Thymus (tissue), 11 donors: ENCODE data around the gene TMEM248. TPM values are rescaled to one million over a fixed set of nuclear protein-coding genes. Genes with fewer than 3 reads are reported as not detected.
"Not testable (repeated sequence)": the region's sequence is repeated elsewhere in the genome, so short reads cannot be mapped to it uniquely, and the experiment has no call there.

Experiments used
- DNase-seq, 9 donors: peaks; one replicate each; pipeline ENCODE4 v3.0.0-alpha.2; 2013; ENCODE audit warnings: low spot score in 9 of 9, low read depth in 6 of 9, missing footprints in 1 of 9
- H3K27ac ChIP-seq, 2 donors: one replicate each; pipeline ENCODE4 v1.5.1; 2013; ENCODE audit warnings: control low read depth in 1 of 2, low read depth in 1 of 2, low read length in 1 of 2, mild to moderate bottlenecking in 1 of 2, moderate library complexity in 1 of 2
- H3K27me3 ChIP-seq, 2 donors: one replicate each; pipeline ENCODE4 v1.5.1; 2013; ENCODE audit warnings: low read length in 1 of 2; ENCODE audit not compliant: control insufficient read depth in 2 of 2, insufficient read depth in 1 of 2
- H3K36me3 ChIP-seq, 2 donors: one replicate each; pipeline ENCODE4 v1.5.1; 2013; ENCODE audit warnings: low read length in 1 of 2, mild to moderate bottlenecking in 1 of 2, moderate library complexity in 1 of 2; ENCODE audit not compliant: control insufficient read depth in 2 of 2, insufficient read depth in 2 of 2
- H3K4me1 ChIP-seq, 2 donors: one replicate each; pipeline ENCODE4 v1.5.1; 2013; ENCODE audit warnings: low read length in 2 of 2; ENCODE audit not compliant: control insufficient read depth in 2 of 2, insufficient read depth in 2 of 2
- H3K4me3 ChIP-seq, 2 donors: one replicate each; pipeline ENCODE4 v1.5.1; 2013; ENCODE audit warnings: low read length in 2 of 2, control low read depth in 1 of 2, mild to moderate bottlenecking in 1 of 2
- H3K9me3 ChIP-seq, 2 donors: one replicate each; pipeline ENCODE4 v1.5.1; 2013; ENCODE audit warnings: low read length in 1 of 2, mild to moderate bottlenecking in 1 of 2; ENCODE audit not compliant: control insufficient read depth in 2 of 2, insufficient read depth in 1 of 2
- WGBS: extraction: QIAGEN DNeasy Blood & Tissue Kit; methylation state at CpG from one replicate; pipeline ENCODE4 v1.1.7; 2013; 5-methylcytosine and 5-hydroxymethylcytosine counted together
- polyA plus RNA-seq: library from polyadenylated mRNA; stranded (reverse); fragments of 200-250 nt; gene quantifications from one replicate; pipeline ENCODE4 v1.2.3, GENCODE V29; 2013
- total RNA-seq: library from RNA; stranded (reverse); fragments of 120-200 nt; gene quantifications from one replicate; pipeline ENCODE4 v1.2.4, GENCODE V29; 2013
- donor health status: healthy.

Gene TMEM248
- total and polyA plus RNA-seq, 2 donors: 36.2 to 46.8 TPM

GRCh38 chr7:66969001-66969400, 48.0 kb downstream of the TMEM248 start:
- H3K9me3 ChIP-seq, H3K27me3 ChIP-seq, H3K36me3 ChIP-seq, H3K27ac ChIP-seq, H3K4me3 ChIP-seq, DNase-seq, H3K4me1 ChIP-seq: not testable (repeated sequence)
- WGBS: 99% methylated on average over 5 of the region's 5 CpGs

DNA sequence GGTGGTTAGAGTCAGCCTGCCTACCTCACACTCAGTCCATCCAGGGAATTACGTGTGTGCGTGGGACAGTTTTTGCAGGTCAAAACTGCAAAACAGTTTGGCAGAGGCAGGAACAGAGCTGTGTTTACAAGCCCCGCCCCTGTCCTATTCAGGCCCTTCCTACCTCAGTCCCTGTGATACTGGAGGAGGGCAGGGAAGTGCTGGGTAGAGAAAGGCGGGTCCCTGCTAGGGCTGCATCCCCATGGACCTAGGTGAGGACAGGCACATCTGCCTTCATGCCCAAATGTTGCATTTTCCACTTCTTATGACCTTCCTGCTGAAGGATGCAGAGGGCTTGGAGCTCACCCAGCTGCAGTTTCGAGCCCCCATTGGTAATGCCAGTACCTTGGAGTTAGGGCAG, 49.3 kb downstream of the TMEM248 start:
- no peaks in the 10 kb centered on the region for H3K4me1 ChIP-seq
- no peaks in the 10 kb centered on the region for H3K27me3 ChIP-seq
- H3K9me3 ChIP-seq: no peaks in the 10 kb centered on the region
- H3K27ac ChIP-seq: no peak overlapping the region
- H3K4me3 ChIP-seq: no peak overlapping the region
- no peak for DNase-seq
- H3K36me3 ChIP-seq: no peaks in the 10 kb centered on the region
- 98% methylated on average over 5 of the region's 5 CpGs for WGBS

- 87% methylated on average over 15 of the region's 15 CpGs for WGBS
- H3K27ac ChIP-seq: no peak overlapping the region
- DNase-seq: no peak
Measured at GRCh38 chr7:66974986-66975590, 54.1 kb downstream of the TMEM248 start.

DNA sequence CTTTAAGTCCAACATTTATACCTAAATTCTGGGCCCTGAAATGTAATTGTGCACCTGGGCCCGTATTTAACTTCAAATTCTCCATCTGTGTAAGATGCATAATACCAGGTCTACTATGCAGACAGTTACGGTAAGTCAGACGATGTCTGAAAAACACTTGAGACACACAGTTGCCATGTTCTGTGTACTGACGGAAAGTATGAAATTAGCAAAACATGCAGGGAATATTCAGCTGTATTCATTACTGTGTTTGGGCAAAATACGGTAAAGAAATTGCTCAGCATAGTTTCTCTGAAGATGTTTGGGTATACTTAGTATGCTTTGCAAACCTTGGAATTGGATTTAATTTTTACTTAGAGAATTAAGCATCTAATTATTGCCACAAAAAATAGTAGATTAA, 57.3 kb downstream of the TMEM248 start:
- H3K4me3 ChIP-seq, H3K4me1 ChIP-seq, H3K27ac ChIP-seq, H3K36me3 ChIP-seq, DNase-seq, H3K9me3 ChIP-seq, H3K27me3 ChIP-seq: not testable (repeated sequence)
- WGBS: 90% methylated on average over 5 of the region's 5 CpGs

More at GRCh38 chr7:66974986-66975590, 54.1 kb downstream of the TMEM248 start:
- no peak overlapping the region for H3K4me3 ChIP-seq
- peaks cover under 1 to 4% of the 10 kb centered on the region in 2 donors for H3K9me3 ChIP-seq
- no peaks in the 10 kb centered on the region for H3K4me1 ChIP-seq
- H3K27me3 ChIP-seq: no peaks in the 10 kb centered on the region
- H3K36me3 ChIP-seq: no peaks in the 10 kb centered on the region

DNA sequence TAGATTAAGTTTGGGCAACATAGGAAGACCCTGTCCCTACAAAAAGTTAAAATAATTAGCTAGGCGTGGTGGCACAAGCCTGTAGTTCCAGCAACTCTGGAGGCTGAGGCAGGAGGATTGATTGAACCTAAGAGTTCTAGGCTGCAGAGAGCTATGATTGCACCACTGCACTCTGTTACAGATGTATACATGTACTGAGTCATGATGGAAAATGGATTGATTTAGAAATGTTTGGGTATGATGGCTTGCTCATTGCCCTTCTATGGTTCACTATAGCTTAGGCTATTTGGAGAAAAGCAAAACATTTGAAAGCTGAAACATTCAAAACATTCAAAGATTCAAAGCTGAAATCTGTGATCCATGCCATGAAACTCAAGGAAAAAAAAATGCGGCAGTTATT, 58.0 kb downstream of the TMEM248 start:
- H3K9me3 ChIP-seq, DNase-seq, H3K36me3 ChIP-seq, H3K27ac ChIP-seq, H3K4me3 ChIP-seq, H3K27me3 ChIP-seq, H3K4me1 ChIP-seq: not testable (repeated sequence)
- WGBS: 97% methylated on average over 2 of the region's 2 CpGs

DNA sequence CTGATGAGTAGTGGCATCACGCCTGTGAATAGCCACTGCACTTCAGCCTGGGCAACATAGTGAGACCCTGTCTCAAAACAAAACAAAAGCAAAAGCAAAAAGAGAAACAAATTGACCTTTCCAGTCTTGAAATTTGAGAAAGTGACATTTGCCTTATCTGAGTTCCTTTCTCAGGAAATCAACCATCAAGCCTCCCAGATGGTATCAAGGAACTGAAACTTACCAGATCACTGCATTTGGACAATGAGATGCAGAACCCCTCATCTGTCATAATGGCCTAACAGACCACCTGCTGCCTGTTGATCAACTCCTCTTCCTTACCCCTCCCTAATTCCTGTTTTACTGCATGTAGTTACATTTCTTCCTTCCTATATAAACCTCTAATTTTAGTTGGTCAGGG, 59.3 kb downstream of the TMEM248 start:
- H3K36me3 ChIP-seq, H3K9me3 ChIP-seq, DNase-seq, H3K27me3 ChIP-seq, H3K4me3 ChIP-seq, H3K27ac ChIP-seq, H3K4me1 ChIP-seq: not testable (repeated sequence)
- WGBS: 98% methylated on average over 1 of the region's 1 CpG

DNA sequence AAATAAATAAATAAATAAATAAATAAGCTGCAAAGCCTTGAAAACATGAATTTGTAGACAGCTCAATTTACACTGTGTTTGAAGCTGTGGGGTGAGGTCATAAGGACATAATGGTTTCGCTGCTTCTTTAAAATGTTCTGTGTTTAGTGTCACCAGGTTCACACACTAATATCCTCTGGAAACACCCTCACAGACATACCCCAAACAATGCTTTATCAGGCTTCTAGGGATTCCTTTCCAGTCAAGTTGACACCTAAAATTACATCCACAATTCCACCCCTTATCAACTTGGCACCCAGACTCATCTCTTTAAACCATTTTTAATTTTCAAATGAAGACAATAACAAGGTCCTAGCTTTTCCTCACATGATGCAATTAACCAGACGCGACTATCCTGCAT, 68.5 kb downstream of the TMEM248 start:
- H3K27ac ChIP-seq, H3K9me3 ChIP-seq, H3K27me3 ChIP-seq, H3K4me1 ChIP-seq, H3K4me3 ChIP-seq, DNase-seq: not testable (repeated sequence)
- peaks cover 4 to 25% of the 10 kb centered on the region in 2 donors for H3K36me3 ChIP-seq
- WGBS: 97% methylated on average over 1 of the region's 3 CpGs

GRCh38 chr7:66994051-66994450, 73.0 kb downstream of the TMEM248 start:
- not testable (repeated sequence) for H3K4me1 ChIP-seq, H3K27me3 ChIP-seq, DNase-seq, H3K27ac ChIP-seq, H3K9me3 ChIP-seq, H3K4me3 ChIP-seq
- H3K36me3 ChIP-seq: peaks cover 4 to 18% of the 10 kb centered on the region in 2 donors
- WGBS: 87% methylated on average over 5 of the region's 5 CpGs

- H3K27ac ChIP-seq: peak overlapping the region; percentile 98
- not testable (repeated sequence) for H3K4me1 ChIP-seq
Measured at GRCh38 chr7:66994691-66995049, 73.6 kb downstream of the TMEM248 start.

More at GRCh38 chr7:66994691-66995049, 73.6 kb downstream of the TMEM248 start:
- H3K9me3 ChIP-seq, H3K27me3 ChIP-seq: not testable (repeated sequence)
- Histone ChIP-seq H3K36me3 (peaks cover 4 to 18% of the 10 kb centered on the region in 2 donors), H3K4me3 (peak overlapping the region; percentile 68 to 74)
- peak in 8 of 9 donors; percentile 25 to 74 (median 40) for DNase-seq
- WGBS: 4% methylated on average over 9 of the region's 9 CpGs
